ENCODE data around the gene LCE3D.
"Not testable (repeated sequence)": the region's sequence is repeated elsewhere in the genome, so short reads cannot be mapped to it uniquely, and the experiment has no call there.

Gene LCE3D, protein sequence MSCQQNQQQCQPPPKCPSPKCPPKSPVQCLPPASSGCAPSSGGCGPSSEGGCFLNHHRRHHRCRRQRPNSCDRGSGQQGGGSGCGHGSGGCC

DNA sequence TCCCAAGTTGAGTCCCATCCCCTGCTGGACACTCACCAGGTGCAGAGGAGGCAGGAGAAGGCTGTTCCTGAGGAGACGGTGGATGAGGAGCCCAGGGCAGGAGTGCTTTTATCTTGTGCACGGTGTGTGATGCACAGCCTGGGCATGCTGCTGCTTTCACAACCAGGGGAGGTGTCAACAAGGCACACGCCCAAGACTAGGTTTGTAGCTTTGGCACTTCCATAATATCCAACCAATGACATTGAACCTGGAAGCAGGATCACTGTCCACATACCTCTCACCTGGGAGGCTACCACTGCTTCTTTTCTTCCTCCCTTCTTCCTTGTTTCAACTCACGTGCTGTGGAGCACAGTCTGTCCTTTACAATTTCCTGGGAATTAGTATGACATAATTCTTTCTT is at the start of gene LCE3D:
TSS of gene LCE3D (minus strand) at position 84 of the 400 bp plus-strand sequence. CDS start 580 bp downstream, outside the sequence.
- DNase-seq (ENCODE audit: low read depth), result no peak

DNA sequence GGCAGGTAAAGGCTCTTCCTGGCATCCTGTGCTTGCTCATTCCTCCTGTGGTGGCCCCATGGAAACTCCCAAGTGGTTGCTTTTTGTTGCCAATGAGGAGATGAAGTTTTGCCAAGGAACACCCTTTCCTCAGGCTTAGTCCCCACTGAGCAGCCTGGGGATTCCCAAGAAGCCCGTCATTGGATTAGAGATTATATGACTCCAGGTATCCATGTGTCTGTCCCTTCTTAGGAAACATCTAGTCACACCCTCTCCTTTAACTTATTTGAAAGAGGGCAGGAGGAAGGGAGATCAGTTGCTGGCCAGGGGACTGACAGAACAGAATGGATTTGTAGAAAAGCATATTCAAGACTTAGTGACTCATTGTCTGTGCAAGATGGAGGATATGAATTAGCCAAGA is 46.4 kb upstream of the LCE3D start:
- DNase-seq (ENCODE audit: low read depth), result no peak

DNA sequence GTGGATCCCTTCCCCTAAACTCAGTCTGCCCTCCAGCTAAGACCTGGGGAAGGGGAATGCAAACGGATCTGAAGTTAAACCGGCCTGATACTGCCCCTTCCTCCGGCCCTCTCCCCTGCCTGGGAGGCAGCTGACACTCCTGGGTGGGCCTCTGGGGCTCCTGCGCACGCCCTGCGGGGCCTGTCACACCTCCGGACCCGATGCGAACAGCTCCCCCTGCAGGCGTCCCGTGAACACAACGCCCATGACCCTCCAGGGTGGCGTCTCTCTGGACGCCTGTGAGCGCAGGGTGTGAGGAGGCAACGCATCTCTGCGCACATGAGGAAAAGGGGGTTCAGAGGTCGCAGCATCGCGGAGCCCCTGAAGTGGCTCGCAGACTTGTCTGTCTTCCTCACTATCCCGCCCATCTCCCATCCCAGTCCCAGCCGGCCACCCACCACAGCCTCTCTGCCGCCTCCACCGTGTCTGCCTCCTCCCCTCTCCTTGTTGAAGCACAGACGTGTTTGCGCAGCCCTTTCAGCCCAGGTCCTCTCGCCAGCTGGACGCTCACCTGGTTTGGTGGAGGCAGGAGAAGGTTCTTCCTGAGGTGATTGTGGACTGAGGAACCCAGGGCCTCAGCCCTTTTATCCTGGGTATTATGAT is 43.0 kb upstream of the LCE3D start:
- no peak for DNase-seq (ENCODE audit: low read depth)

DNA sequence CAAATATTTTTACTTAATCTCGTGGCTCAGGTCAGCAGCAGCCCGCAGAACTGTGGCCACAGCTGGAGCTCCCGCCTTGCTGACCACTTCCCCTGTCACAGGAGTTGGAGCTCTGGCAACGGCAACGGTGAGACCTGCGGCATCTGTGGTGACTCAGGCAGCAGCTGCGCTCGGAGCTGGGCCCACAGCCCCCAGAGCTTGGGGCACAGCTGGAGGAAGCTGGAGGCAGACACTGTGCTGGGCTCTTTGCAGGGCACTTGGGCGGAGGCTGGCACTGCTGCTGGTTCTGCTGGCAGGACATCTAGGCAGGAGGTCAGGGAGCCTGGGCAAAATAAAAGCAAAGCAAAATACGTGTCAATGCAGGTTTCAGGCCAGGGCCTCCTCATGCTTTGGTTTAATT is 42.5 kb upstream of the LCE3D start, which contains the start of gene LCE3A:
TSS of gene LCE3A (minus strand) at position 301 of the 400 bp plus-strand sequence. CDS start at position 301, 0 bp downstream.
- no peak for DNase-seq (ENCODE audit: low read depth)

DNA sequence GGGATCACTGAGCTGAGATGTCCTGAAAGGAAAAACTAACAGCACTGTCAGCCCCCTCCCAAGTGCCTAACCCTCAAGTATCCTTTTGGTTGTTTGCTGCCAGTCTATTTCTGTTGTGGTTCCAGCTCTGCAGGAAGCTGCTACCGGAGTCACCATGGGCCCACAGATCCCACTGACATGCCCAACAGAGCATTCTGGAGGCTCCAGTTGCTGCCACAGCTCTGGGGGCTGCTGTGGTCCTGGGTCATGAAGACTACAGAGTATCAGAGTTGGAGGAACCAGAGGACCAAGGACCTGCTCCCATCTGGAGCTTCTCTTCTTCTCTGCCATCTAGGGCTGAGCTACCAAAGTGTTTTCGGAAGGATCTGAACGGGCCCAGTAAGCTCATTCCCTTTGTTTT is 41.7 kb upstream of the LCE3D start:
- DNase-seq (ENCODE audit: low read depth), result no peak

DNA sequence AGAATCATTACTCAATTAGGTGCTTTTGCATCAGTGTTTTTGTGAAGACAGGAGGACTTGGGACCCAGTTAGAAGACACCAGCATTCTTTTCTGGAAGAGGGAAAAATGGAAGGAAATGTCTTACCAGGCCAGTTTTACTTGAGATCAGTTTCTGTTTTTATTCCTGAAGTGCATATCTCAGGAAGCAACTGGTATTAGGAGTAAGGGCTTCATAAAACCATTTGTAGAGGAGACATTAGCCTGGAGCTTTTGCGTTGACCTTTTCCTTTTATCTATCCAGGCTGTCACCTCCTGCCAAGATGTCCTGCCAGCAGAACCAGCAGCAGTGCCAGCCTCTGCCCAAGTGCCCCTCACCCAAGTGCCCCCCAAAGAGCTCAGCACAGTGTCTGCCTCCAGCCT is 33.2 kb upstream of the LCE3D start, which contains the start of gene LCE3B:
TSS of gene LCE3B (plus strand) at position 301 of the 400 bp plus-strand sequence. CDS start at position 301, 0 bp downstream.
- no peak for DNase-seq (ENCODE audit: low read depth)

DNA sequence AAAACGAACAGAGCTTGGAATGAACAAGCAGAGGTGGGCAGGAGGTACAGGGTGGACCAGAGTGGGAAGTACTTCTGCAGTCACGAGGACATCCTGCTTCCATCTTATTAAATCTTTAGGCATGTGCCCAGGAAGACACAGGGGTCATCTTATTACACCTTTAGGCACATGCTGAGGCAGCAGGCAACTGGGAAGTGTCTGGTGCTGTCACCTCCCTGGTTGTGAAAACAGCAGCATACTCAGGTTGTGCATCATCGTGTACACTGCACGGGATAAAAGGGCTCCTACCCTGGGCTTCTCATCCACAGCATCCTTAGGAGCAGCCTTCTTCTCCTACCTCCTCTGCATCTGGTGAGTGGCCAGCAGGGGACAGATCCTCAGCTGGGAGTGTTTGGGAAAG is 19.6 kb upstream of the LCE3D start, which contains the start of gene LCE3C:
TSS of gene LCE3C (plus strand) at position 301 of the 400 bp plus-strand sequence. CDS start 498 bp downstream, outside the sequence.
- DNase-seq (ENCODE audit: low read depth), result no peak

DNA sequence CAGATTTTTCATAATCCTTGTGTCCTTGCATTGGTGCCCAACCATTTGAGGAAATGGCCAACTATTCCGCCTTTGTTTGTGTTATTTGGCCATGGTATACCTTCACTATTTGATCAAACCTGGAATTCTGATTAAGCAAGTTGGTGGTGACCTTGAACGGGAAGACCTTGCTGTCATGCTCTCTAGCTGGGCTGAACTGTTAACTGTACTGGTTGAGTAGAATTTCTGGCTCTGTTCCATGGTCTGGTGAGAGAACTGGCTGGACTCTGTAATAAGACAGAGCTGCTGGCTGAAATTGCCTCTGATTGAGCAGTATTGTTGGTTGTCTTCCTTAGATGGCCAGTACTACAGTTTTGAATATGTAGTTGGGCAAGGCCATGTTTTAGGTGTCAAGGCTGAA is 16.7 kb upstream of the LCE3D start:
- DNase-seq (ENCODE audit: low read depth), result no peak

DNA sequence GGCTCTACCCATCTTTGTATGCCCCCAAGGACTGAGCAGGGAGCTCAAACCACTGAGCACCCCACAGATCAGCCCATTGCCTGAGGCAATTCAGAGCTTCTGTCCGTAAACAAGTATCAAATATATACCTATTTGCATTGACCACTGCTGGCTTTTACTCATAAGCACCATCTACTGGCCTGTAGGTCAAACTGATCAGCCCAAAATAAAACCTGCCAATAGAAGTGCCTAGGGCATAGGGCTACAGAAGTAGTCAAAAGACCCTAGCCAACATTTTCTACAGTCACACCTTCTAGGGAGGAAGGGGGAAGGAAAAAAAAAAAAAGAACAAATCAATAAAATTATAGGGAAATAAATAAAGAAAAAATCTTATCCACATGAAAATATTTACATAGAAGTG is 5.3 kb upstream of the LCE3D start:
- no peak for DNase-seq (ENCODE audit: low read depth)

DNA sequence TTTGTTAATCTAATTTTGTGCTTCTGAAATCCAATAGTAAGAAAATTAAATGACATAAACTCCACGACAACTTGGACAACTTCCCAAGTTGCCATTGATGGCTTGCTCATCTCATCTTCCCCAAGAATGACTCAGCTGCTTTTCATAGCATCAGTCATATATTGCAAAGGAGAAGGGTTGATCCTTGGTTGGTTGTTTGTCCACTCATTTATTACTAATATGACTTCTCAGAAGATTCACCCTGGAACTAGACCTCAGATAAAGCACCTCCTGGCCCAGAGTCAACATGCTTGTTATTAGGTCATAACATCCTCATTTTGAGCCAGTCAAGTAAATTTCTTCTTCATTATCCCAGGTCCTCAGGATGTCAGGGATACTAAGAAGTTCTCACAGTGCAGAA is 2.3 kb upstream of the LCE3D start:
- no peak for DNase-seq (ENCODE audit: low read depth)

DNA sequence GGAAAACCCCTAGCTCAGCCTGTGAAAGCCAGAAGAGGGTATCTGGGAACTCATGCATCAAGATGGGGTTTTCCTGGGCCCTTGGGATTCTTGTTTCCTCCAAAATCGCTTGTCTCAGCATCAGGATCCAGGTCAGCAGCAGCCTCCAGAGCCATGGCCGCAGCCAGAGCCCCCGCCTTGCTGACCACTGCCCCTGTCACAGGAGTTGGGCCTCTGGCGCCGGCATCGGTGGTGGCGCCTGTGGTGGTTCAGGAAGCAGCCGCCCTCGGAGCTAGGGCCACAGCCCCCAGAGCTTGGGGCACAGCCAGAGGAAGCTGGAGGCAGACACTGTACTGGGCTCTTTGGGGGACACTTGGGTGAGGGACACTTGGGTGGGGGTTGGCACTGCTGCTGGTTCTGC is 790 bp downstream of the LCE3D start:
- DNase-seq (ENCODE audit: low read depth), result not testable (repeated sequence)

DNA sequence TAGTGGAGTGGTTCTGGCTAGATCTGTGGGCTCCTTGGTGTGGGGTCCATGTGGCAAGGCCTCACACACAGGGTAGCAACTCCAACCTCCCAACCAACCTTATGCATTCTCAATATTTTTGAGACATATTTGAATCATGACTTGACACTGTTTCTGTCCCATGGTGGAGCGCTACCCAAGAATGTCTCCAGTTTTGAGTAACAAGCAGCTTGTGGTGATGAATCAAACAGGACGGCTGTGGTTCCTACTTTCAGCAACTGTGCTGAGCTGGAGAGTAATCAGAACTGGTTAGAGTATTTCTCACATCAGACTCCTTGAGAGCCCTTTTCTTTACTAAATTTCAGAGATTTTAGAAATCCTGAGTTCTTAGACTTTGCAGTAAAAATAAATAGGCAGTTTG is 3.1 kb downstream of the LCE3D start:
- no peak for DNase-seq (ENCODE audit: low read depth)

DNA sequence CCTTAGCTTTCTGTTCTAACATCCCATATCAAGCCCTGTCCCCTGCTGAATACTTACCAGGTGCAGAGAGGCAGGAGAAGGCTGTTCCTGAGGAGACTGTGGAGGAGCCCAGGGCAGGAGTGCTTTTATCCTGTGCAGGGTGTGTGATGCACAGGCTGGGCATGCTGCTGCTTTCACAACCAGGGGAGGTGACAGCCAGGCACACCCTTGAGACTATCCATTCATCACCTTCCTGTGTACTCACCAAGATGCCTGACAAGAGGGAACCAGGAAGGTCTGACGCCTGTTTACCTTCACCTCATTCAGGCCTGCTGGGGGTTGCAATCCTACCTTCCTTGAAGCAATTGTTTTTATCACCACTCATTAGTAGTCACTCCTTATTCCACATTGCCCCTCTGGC is 13.6 kb downstream of the LCE3D start, which contains the start of gene LCE3E:
TSS of gene LCE3E (minus strand) at position 100 of the 400 bp plus-strand sequence. CDS start 572 bp downstream, outside the sequence.
- DNase-seq (ENCODE audit: low read depth), result no peak

DNA sequence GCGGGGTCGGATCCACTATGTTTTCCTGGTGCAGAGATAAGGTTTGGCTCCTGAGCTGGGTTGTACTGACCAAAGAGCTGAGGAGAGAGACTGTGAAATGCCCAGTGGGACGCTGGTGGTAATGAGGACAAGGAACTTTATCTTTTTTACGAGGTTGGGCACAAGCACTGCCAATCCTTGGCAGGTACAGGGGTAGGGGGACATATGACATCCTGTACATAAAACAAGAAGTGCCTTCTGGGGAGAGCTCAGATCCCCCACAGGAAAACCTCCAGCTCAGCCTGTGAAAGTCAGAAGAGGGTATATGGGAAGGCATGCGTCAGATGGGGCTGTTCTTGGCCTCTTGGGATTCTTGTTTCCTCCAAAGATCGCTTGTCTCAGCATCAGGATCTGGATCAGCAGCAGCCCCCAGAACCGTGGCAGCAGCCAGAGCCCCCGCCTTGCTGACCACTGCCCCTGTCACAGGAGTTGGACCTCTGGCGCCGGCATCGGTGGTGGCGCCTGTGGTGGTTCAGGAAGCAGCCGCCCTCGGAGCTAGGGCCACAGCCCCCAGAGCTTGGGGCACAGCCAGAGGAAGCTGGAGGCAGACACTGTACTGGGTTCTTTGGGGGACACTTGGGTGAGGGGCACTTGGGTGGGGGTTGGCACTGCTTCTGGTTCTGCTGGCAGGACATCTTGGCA is 14.6 kb downstream of the LCE3D start:
- DNase-seq (ENCODE audit: low read depth), result no peak

DNA sequence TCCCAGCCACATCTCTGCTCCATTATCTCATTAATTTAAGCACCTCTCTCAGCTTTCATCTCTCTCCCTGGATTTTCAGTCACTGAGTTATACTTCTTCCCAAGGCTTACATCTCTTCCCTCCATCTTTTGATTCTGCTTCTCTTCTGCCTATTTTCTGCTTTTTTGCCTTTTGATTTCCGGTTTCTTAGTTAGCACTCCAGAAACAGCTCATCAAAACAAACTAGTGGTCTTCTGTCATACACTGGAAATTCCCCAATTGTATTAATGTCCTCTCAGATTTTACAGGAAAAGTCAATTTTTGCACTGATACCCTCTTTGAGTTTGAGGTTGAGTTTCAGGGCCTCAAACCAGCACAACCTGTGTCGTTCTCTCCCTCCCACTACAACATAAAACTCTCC is 15.2 kb downstream of the LCE3D start:
- no peak for DNase-seq (ENCODE audit: low read depth)

DNA sequence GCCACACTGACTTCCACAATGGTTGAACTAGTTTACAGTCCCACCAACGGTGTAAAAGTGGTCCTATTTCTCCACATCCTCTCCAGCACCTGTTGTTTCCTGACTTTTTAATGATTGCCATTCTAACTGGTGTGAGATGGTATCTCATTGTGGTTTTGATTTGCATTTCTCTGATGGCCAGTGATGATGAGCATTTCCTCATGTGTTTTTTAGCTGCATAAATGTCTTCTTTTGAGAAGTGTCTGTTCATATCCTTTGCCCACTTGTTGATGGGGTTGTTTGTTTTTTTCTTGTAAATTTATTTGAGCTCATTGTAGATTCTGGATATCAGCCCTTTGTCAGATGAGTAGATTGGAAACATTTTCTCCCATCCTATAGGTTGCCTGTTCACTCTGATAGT is 32.0 kb downstream of the LCE3D start:
- not testable (repeated sequence) for DNase-seq (ENCODE audit: low read depth)

DNA sequence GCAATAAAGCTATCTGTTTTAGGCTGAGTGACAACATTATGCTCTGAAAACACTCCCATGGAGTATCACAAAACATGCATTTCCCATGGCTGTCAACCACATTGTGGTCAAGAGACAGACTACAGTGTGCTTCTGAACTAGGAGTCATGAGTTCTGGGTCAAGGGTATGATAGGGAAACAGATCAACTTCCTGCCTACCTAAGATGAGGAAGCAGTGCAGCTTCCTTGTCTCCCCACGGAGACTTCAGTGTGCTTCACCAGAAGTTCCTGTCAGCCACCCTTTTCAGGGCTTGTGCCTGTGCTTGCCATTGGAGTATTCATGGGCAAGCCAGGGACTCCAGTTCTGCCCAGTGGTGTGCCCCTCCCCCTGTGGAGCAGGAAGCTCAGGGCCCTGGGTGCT is 33.6 kb downstream of the LCE3D start:
- DNase-seq (ENCODE audit: low read depth), result peak; percentile 8

DNA sequence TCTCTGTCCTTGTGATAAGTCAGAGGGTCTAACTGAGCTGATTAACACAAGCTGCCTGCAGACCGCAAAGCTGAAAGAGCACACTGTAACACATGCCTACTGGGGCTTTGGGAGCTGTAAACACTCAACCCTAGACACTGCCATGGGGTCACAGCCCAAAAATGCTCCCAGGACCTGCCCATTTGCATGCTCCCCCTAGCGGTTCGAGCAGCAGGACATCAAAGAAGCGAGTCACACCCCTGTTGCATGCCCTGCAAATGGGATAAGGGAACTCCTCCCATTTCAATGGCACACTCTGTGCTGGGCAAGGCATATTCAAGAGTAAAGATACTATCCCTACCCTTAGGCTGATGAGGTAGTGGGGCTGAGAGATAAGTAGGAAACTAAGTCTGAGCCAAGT is 36.5 kb downstream of the LCE3D start:
- DNase-seq (ENCODE audit: low read depth), result no peak

DNA sequence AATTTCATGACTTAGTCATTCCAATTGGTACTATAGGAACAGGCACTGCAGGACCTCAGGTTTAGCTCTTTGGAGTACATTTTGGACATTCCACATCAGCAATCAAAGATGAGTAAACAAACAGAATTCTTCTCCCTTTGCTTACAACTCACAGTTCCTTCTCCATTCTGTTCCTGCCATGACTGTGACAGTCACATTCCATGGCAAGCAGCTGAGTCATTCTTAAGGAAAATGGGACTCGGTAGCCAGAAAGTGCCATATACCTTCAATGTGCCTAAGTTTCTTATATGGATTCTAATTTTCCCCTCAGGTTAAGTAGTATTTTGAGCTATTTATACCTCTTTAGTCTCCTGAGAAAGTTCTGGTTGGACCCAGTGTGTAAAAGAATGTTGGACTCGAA is 40.4 kb downstream of the LCE3D start:
- DNase-seq (ENCODE audit: low read depth), result no peak

DNA sequence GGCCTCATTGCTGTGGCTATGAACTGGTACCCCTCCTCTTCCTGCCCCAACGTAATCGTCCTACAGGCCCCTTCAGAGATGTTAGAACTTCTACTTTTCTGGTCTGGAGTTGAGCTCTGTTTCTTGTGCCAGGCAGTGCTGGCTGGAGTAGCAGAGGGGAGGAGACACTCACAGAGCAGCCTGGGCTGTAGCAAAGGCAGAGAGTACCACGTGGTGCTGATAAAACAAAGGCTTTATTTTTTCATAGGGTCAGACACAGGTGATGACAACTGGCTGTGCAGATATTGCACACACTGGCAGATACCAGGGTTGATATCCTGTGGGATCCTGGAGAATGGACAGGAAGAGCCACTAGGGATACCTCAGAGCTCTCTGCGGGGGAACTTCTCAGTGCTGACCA is 42.8 kb downstream of the LCE3D start:
- no peak for DNase-seq (ENCODE audit: low read depth)

DNA sequence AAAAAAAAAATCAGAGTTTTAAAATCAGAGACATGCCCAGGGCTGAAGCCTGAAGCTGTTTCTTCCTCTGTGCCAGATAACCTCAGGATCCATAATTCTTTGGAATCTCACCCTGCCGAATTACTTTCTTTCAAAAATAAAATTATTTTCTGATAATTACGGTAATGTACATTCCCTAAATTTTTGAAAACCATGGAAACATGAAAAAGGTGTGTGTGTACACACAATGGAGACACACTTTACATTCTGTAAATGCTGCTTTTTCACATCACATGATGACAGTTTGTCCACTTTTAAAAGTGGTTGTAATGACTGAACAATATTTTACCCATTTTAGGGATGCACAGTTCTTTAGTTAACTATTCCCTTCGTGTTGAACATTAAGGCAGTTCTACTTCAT is 44.5 kb downstream of the LCE3D start:
- no peak for DNase-seq (ENCODE audit: low read depth)

DNA sequence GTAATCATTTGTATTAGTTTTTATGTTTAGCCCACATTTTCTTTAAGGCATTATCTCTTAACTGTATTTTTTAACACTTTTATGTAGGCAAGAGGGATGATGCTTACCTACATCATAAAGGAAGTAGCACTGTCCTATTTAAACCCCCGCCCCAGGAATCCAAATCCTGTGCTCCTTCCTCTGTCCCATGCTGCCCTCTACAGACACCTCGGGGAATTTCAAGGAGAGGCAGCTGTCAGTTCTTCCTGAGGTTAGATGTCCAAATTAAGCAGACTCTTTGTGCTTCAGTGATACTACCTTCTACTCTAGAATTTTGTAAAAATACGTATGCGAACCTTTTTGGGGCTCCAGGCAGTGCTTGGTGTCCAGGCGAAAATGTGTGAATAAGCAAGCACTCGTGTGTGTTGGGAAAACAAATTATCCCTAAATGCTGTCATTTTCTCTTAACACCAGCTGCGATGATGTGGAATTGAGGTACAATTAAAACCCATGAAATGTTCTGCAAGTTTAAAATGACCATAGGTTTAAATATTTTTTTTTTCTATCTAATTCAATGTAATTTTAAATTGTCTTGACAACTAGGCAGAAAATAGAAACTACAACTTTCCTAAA is 46.9 kb downstream of the LCE3D start:
- peak; percentile 21 for DNase-seq (ENCODE audit: low read depth)

Data from CMK (cell line).